ENCODE results near the gene GNAI3.

The GNAI3 gene

DNA sequence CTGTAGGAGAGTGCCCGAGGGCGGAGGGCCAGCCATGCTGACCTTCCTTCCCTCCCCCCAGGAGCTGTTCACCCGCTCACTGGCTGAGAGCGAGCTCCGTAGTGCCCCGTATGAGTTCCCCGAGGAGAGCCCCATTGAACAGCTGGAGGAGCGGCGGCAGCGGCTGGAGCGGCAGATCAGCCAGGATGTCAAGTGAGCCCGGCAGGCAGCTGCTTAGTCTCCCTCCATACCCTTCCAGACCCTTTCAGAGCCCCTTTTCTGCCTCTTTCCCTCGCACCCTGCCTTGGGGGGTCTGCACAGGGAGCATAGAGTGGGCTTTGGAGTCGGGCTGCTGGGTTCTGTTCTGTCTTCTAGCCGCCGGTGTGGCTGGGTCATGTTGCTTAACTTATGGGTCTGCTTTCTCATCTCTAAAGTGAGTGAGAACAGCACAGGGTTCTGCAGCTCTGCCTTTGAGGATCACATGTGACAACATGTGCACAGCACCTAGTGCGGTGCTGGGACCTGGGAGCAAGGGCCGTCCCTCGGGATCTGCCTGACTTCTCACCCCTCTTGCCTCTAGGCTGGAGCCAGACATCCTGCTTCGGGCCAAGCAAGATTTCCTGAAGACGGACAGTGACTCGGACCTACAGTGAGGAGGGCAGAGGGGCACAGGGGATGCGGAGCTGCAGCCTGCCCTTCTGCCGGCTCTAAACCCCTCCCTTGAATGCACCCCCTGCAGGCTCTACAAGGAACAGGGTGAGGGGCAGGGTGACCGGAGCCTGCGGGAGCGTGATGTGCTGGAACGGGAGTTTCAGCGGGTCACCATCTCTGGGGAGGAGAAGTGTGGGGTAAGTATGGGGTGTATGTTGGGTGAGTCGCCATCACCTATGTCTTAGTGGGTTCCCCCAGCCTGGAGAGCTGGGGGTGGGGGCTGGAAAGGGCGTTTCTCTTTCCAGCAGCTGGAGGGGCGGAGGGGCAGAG, 77.5 kb downstream of the GNAI3 start:
- DNase-seq = no peak

DNA sequence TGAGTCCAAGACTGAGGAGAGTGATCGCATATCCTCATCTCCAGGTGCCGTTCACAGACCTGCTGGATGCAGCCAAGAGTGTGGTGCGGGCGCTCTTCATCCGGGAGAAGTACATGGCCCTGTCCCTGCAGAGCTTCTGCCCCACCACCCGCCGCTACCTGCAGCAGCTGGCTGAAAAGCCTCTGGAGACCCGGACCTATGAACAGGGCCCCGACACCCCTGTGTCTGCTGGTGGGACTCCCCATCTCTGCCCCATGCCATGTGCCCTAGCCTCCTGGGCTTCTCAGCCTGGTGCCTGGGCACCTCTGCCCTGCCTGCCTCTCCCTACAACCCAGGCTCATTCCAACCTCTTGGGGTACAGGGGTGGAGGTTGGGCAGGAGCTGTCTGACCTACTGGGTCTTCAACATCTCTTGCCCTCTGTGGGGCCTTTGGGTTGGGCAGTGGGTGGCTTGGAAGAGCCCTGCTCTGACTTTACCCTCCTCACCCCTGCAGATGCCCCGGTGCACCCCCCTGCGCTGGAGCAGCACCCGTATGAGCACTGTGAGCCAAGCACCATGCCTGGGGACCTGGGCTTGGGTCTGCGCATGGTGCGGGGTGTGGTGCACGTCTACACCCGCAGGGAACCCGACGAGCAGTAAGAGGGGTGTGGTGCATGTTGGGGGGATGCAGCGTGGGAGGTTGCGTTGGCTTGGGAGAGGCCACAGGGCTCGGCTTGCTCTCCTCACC, 78.4 kb downstream of the GNAI3 start:
- no peak for DNase-seq

DNA sequence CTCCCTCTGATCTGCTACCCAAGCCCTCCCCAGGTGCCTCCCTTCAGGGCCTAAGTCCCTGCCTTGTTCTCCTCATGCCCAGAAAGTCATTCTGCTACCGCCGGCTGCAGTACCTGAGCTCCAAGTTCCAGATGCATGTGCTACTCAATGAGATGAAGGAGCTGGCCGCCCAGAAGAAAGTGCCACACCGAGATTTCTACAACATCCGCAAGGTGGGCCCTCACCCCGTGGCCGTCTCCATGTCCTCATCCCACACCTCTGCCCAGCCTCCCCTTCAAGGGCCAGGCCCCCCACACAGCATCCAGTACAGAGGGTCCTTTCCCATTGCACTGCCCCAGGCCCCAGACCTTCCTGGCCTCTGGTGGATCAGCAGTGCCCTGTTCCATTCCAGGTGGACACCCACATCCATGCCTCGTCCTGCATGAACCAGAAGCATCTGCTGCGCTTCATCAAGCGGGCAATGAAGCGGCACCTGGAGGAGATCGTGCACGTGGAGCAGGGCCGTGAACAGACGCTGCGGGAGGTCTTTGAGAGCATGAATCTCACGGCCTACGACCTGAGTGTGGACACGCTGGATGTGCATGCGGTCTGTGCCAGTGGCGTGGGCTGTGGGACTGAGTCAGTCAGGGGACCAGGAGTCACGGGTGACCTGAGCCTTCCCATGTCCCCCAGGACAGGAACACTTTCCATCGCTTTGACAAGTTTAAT, 79.4 kb downstream of the GNAI3 start:
- no peak for DNase-seq

DNA sequence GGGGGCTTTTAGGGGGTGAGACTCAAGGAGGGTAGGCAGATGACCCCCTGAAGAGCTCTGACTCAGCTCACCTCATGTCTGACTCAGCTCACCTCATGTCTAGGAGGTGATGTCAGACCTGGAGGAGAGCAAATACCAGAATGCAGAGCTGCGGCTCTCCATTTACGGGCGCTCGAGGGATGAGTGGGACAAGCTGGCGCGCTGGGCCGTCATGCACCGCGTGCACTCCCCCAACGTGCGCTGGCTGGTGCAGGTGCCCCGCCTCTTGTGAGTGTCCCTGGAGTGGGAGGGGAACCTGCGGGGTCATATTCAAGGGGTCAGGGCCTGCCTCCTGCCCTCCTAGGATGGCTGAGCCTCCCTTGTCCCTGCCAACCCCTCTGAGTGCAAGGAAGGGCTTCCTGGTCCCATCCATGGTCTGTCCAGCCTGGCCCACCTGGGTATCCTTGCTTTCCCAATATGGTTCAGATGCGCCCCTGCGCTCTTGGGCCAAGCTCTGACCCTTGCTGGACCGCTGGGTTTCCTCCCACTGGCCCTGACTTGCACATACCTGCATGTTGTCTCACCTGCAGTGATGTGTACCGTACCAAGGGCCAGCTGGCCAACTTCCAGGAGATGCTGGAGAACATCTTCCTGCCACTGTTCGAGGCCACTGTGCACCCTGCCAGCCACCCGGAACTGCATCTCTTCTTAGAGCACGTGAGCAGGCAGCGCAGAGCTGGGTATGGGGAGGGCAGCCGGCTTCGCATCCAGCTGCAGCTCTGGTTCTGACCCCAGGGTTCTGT, 80.3 kb downstream of the GNAI3 start:
- no peak for DNase-seq

DNA sequence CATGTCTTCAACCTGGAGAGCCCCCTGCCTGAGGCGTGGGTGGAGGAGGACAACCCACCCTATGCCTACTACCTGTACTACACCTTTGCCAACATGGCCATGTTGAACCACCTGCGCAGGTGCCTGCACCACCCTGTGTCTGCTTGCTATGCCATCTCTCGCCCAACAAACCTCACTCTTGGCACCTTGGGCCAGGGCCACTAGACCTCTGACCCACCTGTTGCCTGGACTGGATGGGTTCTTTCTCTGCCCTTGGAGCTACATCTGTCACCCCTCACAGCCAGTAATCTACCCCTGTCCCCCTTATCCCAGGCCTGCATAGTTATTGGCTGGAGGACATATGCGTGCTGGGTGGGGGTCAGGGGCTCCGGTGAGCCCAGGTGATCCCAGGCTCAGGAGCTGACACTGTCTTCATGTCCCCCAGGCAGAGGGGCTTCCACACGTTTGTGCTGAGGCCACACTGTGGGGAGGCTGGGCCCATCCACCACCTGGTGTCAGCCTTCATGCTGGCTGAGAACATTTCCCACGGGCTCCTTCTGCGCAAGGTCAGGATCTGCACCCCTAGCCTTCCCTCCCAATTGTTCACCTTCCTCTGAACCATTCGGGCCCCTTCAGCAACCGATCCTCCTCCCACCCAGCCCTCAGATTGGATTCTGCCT, 81.1 kb downstream of the GNAI3 start:
- DNase-seq = no peak

DNA sequence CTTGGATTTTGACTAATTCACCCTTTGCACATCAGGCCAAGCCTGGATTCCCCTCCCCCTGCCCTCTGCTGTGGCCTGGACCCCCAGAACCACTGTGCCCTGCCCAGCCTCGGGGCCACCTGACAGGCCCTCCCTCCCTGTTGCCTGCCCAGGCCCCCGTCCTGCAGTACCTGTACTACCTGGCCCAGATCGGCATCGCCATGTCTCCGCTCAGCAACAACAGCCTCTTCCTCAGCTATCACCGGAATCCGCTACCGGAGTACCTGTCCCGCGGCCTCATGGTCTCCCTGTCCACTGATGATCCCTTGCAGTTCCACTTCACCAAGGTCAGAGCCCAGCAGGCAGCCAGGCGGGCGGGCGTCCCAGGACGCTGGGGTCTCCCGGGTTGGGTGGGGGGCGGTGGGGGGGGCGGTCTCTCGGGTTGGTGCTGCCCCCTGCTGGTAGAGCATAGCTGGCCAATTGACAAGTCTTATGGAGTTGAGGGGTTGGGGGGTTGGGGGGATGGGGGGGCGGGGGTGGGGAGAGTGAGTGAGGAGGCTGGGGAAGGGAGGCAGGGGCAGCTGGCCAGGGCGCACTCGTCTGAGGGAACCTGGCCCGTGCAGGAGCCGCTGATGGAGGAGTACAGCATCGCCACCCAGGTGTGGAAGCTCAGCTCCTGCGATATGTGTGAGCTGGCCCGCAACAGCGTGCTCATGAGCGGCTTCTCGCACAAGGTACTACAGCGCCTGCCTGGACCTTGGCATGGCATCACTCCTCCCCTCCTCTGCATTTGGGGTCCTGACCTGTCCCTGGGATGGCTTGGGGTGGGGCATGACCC, 81.9 kb downstream of the GNAI3 start:
- DNase-seq = no peak

DNA sequence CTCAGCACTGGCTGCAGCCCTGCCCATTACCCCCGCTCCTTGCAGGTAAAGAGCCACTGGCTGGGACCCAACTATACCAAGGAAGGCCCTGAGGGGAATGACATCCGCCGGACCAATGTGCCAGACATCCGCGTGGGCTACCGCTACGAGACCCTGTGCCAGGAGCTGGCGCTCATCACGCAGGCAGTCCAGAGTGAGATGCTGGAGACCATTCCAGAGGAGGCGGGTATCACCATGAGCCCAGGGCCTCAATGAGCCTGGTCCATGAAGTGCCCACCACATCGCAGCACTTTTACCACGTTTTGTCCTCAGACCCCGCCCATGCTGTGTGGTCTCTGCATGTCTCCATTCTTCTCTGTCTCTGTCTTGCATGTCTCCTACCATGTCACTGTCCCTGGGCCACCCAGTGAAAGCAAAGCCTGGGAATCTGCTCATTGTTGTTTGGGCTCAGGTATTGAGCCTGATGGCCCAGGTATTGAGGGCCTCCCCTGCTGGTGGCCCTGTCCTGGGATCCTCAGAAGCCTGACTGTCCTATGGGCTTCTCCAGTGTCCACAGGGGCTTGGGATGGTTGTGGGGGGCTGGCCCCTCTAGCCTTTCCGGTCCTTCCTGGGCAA, 82.6 kb downstream of the GNAI3 start:
- no peak for DNase-seq

DNA sequence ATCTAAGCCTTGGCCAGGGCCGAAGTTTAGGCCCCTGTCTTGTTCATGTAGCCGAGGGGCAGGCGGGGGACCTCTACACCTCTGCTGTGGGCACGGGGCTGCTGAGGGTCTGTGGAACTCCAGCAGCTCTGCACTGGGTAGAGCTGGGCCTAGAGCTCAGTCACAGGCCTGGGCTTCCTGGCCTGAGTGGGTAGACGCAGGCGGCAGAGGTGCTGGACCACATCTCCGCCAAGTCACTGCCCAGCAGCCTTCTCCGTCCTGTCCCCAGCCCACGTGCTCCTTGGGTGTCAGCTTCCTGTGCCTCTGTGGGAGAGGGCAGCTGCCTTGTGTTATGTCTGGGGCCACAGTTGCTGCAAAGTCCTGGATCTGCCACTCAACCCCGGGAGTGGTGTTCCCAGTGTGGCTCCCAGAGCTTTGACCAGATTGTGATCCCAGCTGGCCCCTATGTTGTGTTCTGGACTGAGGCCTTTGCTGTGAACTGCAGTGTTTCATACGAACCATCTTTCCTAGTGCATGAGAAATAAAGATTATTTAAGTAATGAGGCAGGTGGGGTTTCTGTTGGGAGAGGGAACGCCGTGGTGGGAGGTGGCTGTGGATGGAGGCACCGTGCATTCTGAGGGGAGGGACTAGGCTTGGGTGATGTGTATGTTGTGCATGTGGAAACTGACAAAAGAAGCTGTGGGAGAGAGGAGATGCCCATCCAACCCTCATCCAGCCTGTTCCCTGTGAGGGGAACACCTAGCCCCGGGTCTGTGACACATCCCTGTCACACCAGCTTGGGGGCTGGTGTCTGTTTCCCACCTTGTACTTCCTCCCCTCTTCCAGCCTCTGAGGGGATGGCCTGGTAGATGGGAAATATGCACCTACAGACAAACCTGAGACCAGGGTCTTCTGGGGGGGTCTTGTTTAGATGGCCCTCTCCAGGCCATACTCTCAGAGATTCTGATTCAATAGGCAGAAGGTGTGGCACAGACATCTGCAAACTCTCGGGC, 83.4 kb downstream of the GNAI3 start:
- DNase-seq = no peak

DNA sequence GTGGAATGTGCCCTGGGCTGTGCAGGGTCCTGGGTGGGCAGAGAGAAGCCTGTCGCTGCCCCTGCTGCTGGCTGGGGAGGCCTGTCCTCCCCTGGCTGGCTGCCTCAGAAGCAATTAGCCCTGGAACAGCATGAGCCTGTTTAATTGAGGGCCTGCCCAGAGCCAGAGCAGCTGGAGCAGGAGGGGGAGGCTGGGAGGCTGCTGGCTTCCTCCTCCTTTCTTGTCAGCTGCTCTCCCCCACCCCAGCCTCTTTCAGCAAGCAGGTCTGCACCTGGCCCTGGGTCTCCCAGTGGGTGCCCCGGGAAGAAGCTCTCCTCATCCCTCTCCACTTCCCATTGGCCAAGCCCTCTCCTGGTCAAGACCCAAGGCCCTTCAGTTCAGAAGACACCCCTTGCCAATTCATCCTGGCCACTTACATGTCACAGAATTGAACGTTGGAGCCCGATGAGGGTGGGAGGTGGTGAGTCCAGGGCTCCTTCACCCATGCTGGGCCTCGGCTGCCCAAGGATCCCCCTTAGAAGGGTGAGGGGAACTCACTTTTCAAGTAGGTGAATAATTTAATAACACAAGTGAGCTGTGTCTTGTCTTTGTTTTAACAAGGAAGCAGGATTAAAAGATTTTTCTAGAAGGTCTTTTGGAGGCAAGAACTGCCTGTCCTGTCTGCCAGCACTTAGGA, 84.4 kb downstream of the GNAI3 start:
- peak; percentile 29 for DNase-seq

DNA sequence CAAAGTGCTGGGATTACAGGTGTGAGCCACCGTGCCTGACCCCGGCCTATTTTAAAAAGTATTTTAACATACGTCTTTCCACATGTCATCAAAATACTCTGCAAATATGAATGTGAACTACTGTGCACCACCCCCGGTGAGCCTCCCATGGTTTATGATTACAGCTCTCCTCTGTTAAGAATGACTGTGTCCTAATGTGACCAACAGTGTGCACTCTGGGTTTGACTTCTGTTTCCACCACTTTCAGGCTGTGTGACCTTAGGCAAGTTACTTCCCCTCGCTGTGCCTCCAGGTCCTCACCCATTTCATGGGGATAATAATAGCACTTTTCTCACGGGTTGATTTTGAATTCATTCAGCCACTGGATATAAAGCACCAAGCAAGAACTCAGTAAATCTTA, 85.9 kb downstream of the GNAI3 start:
- DNase-seq = no peak

DNA sequence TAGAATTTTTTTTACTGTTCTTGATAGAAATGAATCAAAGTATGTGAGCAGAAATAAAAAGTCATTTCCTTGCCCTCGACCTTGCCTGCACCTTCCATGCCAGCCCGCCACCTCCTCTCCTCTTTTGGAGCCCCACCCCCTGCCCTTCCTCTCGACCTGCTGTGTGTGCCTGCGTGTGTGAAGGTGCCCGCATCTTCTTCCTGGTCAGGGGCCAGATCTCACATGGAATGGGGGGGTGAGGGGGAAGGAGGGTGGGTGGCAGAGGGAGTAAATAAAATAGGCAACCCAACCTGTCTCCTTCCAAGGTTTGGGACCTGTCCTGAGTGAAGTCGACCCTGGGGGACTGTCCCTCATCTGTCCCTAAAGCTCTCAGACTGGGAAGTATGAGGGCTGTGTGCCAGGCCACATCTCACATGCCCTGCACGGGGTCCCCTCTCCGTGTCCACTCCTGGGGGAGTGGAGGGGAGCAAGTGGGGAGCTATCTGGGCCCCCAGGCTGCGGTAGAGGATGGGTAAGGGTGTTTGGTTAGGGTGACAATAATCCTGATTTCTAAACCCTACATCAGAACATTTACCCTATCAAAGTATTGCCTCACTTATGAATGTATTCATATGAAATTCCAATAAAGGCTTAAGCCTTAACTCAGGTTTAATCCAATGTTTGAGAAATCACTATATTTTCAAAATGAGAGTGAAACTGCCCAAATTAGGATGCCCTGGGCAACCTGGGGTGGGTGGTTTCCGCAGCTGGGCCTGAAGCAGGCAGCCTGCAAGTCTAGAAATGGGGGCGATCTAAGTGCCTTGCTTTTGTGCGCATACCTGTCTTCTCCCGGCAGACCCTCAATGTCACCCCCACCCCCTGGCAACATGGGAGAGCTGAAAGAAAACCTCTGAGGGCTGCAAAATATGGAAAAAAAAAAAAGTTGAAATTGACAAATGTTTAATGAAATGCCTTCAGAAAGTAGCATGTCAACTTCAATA, 86.6 kb downstream of the GNAI3 start:
- no peak for DNase-seq

DNA sequence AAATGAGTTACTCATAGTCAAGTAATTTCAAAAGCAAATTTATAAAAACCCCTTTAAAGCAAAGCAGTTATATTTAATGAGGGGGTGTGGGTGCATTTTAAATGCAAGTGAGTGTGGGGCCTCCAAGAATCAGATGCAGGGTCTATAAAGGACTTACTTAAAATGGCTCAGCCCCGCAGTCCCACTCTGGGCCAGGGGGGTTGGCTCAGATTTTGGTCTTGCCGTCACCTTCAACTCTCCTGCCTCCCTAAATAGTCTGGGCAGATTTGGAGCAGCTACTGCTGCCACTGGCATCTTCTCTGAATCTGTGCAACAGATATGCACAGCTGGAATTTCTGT, 87.4 kb downstream of the GNAI3 start:
- no peak for DNase-seq

DNA sequence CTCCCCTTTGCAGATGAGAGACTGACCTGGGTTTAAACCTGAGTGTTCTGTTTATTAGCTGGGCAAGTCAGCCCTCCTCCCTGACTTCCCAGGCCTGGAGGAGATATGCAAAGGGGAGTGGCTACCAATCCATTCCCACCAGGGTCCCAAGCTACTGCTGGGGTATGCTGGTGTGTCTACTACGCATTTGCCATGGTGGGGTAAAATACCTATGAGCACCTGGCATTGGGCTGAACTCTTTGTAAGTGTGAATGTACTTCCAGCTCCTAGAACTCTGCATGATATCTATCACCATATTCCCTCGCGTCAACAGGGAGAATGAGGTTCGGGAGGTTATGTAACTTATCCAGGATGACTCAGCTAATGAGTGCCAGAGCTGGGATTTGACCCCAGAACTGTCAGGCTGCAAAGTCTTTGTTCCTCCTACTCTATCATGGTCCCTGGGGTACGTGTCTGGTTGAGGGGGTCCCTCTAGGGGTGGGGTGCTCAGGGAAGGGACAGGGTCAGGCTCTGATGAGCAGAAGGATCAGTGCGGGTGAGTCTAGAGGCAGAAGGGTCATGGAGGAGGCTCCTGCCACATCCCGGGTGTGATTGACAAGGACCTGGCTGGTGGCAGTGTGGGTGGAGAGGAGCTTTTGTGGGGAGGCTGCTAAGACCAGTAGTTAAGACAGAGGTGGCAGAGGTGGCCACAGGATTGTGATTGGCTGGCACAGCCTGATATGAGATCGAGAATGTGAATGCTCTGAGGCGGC, 88.0 kb downstream of the GNAI3 start:
- no peak for DNase-seq

DNA sequence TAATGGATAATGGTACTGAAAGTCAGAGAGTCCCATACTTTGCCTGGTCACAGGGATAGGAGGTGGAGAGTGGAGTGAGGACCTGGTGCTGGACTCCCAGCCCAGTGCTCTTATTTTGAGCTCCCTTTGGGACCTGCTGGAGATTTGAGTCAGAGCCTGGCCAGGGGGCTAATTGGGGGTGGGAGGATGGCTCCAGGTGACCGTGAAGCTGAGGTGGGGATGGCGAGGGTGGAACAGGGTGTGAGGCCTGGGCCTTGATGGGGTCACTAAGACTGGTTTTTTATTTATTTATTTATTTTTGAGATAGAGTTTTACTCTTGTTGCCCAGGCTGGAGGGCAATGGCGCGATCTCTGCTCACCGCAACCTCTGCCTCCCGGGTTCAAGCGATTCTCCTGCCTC, 89.0 kb downstream of the GNAI3 start:
- no peak for DNase-seq

DNA sequence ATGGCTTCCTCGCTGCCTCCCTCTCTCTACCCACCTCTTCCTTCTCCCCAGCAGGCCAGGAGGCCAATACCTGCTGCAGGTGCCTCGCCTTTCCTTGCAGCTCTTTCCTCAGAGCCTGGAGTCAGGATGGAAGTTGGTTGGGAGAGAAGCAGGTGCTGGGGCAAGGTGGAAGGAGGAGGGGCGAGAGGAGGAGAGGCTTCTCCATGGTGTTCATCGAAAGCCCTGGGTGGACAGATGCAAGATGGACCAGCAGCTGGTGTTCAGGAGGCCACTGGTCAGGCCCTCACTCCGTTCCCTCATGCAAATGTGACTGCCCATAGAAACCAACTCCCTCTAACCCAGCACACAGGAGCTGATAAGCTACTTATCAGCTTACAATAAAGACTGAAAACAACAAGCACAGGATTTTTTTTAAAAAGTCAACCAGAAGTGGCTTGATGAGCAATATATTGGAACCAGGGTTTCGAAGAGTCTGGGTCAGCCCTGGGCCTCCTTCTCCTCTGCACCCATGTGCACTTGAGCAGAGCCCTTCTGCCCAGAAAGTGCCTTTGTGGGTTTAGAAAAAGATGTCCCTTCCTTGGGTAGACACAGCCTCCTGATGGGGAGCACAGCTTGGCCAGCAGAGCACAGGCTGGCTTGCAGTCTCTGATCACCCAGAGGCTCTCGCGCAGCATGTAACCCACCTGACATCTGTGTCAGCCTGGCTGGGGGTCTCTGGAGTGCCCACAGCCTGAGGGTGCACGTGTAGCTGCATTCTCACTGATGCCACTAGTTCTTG, 90.8 kb downstream of the GNAI3 start:
- DNase-seq = no peak

DNA sequence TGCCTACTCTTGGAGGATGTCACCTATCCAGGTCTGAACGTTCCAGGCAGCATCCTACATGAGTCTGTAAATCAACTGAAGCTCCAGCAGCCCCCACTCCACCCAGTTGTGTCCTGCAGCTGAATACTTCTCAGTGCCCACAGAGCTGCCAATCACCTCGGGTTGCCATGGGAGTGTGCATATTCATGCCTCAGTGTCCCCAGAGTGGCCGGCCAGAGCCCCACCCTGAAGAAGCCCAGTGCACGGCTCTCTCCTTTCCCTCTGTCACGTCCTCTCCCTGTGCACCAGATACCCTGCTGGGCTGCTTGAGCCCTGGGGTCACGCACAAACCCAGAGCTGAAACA, 91.4 kb downstream of the GNAI3 start:
- no peak for DNase-seq

All from NCI-H524 treated with DMSO at 0.1 percent for 48 hours (cell line).